IMR-90 (cell line): ENCODE results near the gene PON2. TPM values are rescaled to one million over a fixed set of nuclear protein-coding genes. Genes with fewer than 3 reads are reported as not detected.

Experiments used
- ATAC-seq: fragments of 200-7000 bp; cut with Tn5 transposase; 2 replicates; pipeline ENCODE4 v1.9.1; 2020; ENCODE audit warnings: low read depth, mild to moderate bottlenecking, moderate library complexity
- BruUV-seq: library from RNA; stranded (reverse); fragments of 400-500 nt; replicated peaks from 2 replicates; lab custom pipeline; 2021; lab: Mats Ljungman, UMichigan
- CTCF ChIA-PET: fragments of 300-600 bp; formaldehyde crosslinking; extraction: SDS; loops from one replicate; lab custom pipeline; 2021; ENCODE audit warnings: antibody characterized with exemption; lab: Yijun Ruan, JAX
- POLR2A ChIA-PET: fragments of 300-600 bp; sonication (Branson Sonifier 250); formaldehyde crosslinking; loops from one replicate; lab custom pipeline; 2022; ENCODE audit warnings: antibody characterized with exemption; ENCODE audit not compliant: unreplicated experiment; lab: Charles Lee
- DNase-seq: peaks from one replicate; pipeline ENCODE4 v3.0.0; 2013
- H2AFZ ChIP-seq: replicated peaks from 2 replicates; pipeline ENCODE3; 2013; ENCODE audit warnings: low read length, mild to moderate bottlenecking; ENCODE audit not compliant: poor library complexity
- H2AK5ac ChIP-seq: 2 replicates; pipeline ENCODE4 v1.6.1; 2013; ENCODE audit warnings: low read depth, low read length, inconsistent platforms
- H2AK9ac ChIP-seq: replicated peaks from 2 replicates; pipeline ENCODE3; 2013; ENCODE audit warnings: mild to moderate bottlenecking, low read depth, low read length, moderate library complexity; ENCODE audit not compliant: poor library complexity
- H2BK120ac ChIP-seq: 2 replicates; pipeline ENCODE4 v1.6.1; 2013; ENCODE audit warnings: low read depth, low read length, inconsistent platforms
- H2BK15ac ChIP-seq: 3 replicates; pipeline ENCODE4 v1.6.1; 2013; ENCODE audit warnings: low read depth, low read length, inconsistent platforms
- H2BK20ac ChIP-seq: 2 replicates; pipeline ENCODE4 v1.6.1; 2013; ENCODE audit warnings: low read depth, mild to moderate bottlenecking, inconsistent platforms, low read length, moderate library complexity
- H2BK5ac ChIP-seq: 2 replicates; pipeline ENCODE4 v1.6.1; 2013; ENCODE audit warnings: mild to moderate bottlenecking, low read depth, low read length, inconsistent platforms; ENCODE audit not compliant: poor library complexity, severe bottlenecking
- H3K14ac ChIP-seq: replicated peaks from 2 replicates; pipeline ENCODE4 v1.6.1; 2013; ENCODE audit warnings: low read depth, low read length, inconsistent platforms
- H3K18ac ChIP-seq: 2 replicates; pipeline ENCODE4 v1.6.1; 2013; ENCODE audit warnings: low read depth, low read length, control low read depth
- H3K23ac ChIP-seq: 2 replicates; pipeline ENCODE4 v1.6.1; 2013; ENCODE audit warnings: low read depth, low read length, inconsistent platforms
- H3K27ac ChIP-seq: 2 replicates; pipeline ENCODE4 v1.5.1; 2013; ENCODE audit warnings: mild to moderate bottlenecking, control low read depth, low read length; ENCODE audit not compliant: insufficient read depth
- H3K27me3 ChIP-seq: 2 replicates; pipeline ENCODE4 v1.6.1; 2013; ENCODE audit warnings: low read length; ENCODE audit not compliant: control insufficient read depth, insufficient read depth
- H3K36me3 ChIP-seq: 2 replicates; pipeline ENCODE4 v1.6.1; 2013; ENCODE audit warnings: low read length, mixed read lengths; ENCODE audit not compliant: control insufficient read depth, insufficient read depth
- H3K4ac ChIP-seq: 2 replicates; pipeline ENCODE4 v1.6.1; 2013; ENCODE audit warnings: low read depth, low read length, inconsistent platforms
- H3K4me1 ChIP-seq: 2 replicates; pipeline ENCODE4 v1.6.1; 2013; ENCODE audit warnings: low read length, mixed read lengths; ENCODE audit not compliant: control insufficient read depth, insufficient read depth
- H3K4me2 ChIP-seq: 2 replicates; pipeline ENCODE4 v1.6.1; 2013; ENCODE audit warnings: low read depth, mild to moderate bottlenecking, control low read depth, low read length, moderate library complexity
- H3K4me3 ChIP-seq: 2 replicates; pipeline ENCODE4 v1.5.1; 2013; ENCODE audit warnings: low read depth, mild to moderate bottlenecking, control low read depth, low read length, moderate library complexity; ENCODE audit not compliant: insufficient read depth
- H3K56ac ChIP-seq: 2 replicates; pipeline ENCODE4 v1.6.1; 2013; ENCODE audit warnings: low read length, inconsistent platforms; ENCODE audit not compliant: insufficient read depth; ENCODE audit errors: extremely low read depth
- H3K79me1 ChIP-seq, 2 experiments: 2 replicates each; pipeline ENCODE4 v1.6.1; 2013; ENCODE audit warnings: low read length in 2 of 2, inconsistent platforms in 1 of 2, low read depth in 1 of 2
- H3K9ac ChIP-seq: 2 replicates; pipeline ENCODE4 v1.6.1; 2013; ENCODE audit warnings: low read depth, low read length, control low read depth
- H3K9me1 ChIP-seq: 2 replicates; pipeline ENCODE4 v1.6.1; 2013; ENCODE audit warnings: low read length, inconsistent platforms; ENCODE audit not compliant: insufficient read depth
- H3K9me3 ChIP-seq: 2 replicates; pipeline ENCODE4 v1.6.1; 2013; ENCODE audit warnings: low read length; ENCODE audit not compliant: control insufficient read depth, insufficient read depth
- H4K20me1 ChIP-seq: 2 replicates; pipeline ENCODE4 v1.6.1; 2013; ENCODE audit warnings: low read length, inconsistent platforms; ENCODE audit not compliant: insufficient read depth
- H4K5ac ChIP-seq: 2 replicates; pipeline ENCODE4 v1.6.1; 2013; ENCODE audit warnings: mild to moderate bottlenecking, low read depth, low read length, control low read depth
- H4K8ac ChIP-seq, 2 experiments: 2 replicates each; pipeline ENCODE4 v1.6.1; 2013; ENCODE audit warnings: low read depth in 2 of 2, low read length in 2 of 2, control low read depth in 1 of 2, inconsistent platforms in 1 of 2
- H4K91ac ChIP-seq: 2 replicates; pipeline ENCODE4 v1.6.1; 2013; ENCODE audit warnings: low read depth, low read length, inconsistent platforms; ENCODE audit not compliant: insufficient read depth
- CEBPB ChIP-seq: IDR thresholded peaks from 2 replicates; pipeline ENCODE4 v1.6.1; 2012; ENCODE audit warnings: low read depth, low read length, improper control_type of control experiment
- CHD1 ChIP-seq: IDR thresholded peaks from 2 replicates; pipeline ENCODE4 v1.6.1; 2012; ENCODE audit warnings: low read depth, low read length, improper control_type of control experiment
- FOS ChIP-seq: fragments of 150-350 bp; IDR thresholded peaks from 2 replicates; pipeline ENCODE4 v1.6.1; 2016; ENCODE audit warnings: low read depth, low read length
- MAFK ChIP-seq: IDR thresholded peaks from 2 replicates; pipeline ENCODE4 v1.6.1; 2012; ENCODE audit warnings: low read depth, low read length, improper control_type of control experiment
- MAZ ChIP-seq: IDR thresholded peaks from 2 replicates; pipeline ENCODE4 v1.6.1; 2012; ENCODE audit warnings: low read depth, mild to moderate bottlenecking, low read length, improper control_type of control experiment, moderate library complexity, borderline replicate concordance
- MXI1 ChIP-seq: IDR thresholded peaks from 2 replicates; pipeline ENCODE4 v1.6.1; 2012; ENCODE audit warnings: low read depth, mild to moderate bottlenecking, low read length, moderate library complexity, borderline replicate concordance
- POLR2A ChIP-seq: IDR thresholded peaks from 2 replicates; pipeline ENCODE4 v1.6.1; 2012; ENCODE audit warnings: mild to moderate bottlenecking, low read depth, low read length
- RAD21 ChIP-seq: IDR thresholded peaks from 2 replicates; pipeline ENCODE4 v1.6.1; 2012; ENCODE audit warnings: low read length, improper control_type of control experiment
- SMC3 ChIP-seq: fragments of 150-350 bp; IDR thresholded peaks from 2 replicates; pipeline ENCODE4 v1.6.1; 2016; ENCODE audit warnings: low read depth, mild to moderate bottlenecking, antibody characterized with exemption, low read length, moderate library complexity
- WGBS, 2 experiments: methylation state at CpG; one replicate each; pipeline versions ENCODE4 v1.1.5 to v1.1.7; 2013; ENCODE audit warnings: missing lambda C conversion rate in 2 of 2; ENCODE audit not compliant: insufficient read length in 1 of 2; ENCODE audit errors: extremely low coverage in 2 of 2; 5-methylcytosine and 5-hydroxymethylcytosine counted together
- dilution Hi-C: fragments of 300-500 bp; cut with HindIII; formaldehyde crosslinking; loops from one replicate; pipeline ENCODE4 v1.14.3; 2018; ENCODE audit warnings: low sequenced_read_pairs; ENCODE audit not compliant: unreplicated experiment
- in situ Hi-C: fragments of 300-500 bp; cut with MboI; formaldehyde crosslinking; loops from 3 replicates; pipeline ENCODE4 v1.14.3; 2019; ENCODE audit warnings: low sequenced_read_pairs, inconsistent platforms, mixed read lengths
- intact Hi-C: fragments of 100-400 bp; cut with micrococcal nuclease; formaldehyde crosslinking; loops from 2 replicates; pipeline ENCODE4 v1.10.0; 2022
- polyA plus RNA-seq, 3 experiments: library from polyadenylated mRNA; depleted of rRNA; stranded (reverse); fragments of >200 nt; gene quantifications; 2 replicates each; pipeline ENCODE4 v1.2.3, GENCODE V29; 2012; ENCODE audit warnings: low replicate concordance in 1 of 3
- total RNA-seq: library from RNA; depleted of rRNA; stranded (reverse); fragments of >200 nt; gene quantifications from 2 replicates; pipeline ENCODE4 v1.2.3, GENCODE V29; 2012

Gene PON2
- total and polyA plus RNA-seq, 2 of the 4 experiments (the other 2 are of a cell fraction), result 36.2 to 65.7 TPM

- Histone ChIP-seq H3K4me3 (no peak overlapping the region), H2BK120ac (no peak overlapping the region), H2BK20ac (no peak overlapping the region), H4K20me1 (no peaks in the 10 kb centered on the region), H3K23ac (no peak overlapping the region), H3K4me1 (peaks cover 5% of the 10 kb centered on the region), H3K79me1 (peaks cover 25 to 38% of the 10 kb centered on the region in 2 experiments), H3K4me2 (no peak overlapping the region), H2AK5ac (no peak overlapping the region), H2BK15ac (no peak overlapping the region), H3K56ac (no peak overlapping the region), H2AFZ (no peak overlapping the region), H3K18ac (no peak overlapping the region), H3K36me3 (peaks cover 3% of the 10 kb centered on the region), H3K9me1 (peaks cover 7% of the 10 kb centered on the region), H2AK9ac (no peak overlapping the region), H3K9ac (no peak overlapping the region), H3K27me3 (no peaks in the 10 kb centered on the region), H4K91ac (no peak overlapping the region), H4K8ac (no peak overlapping the region), H3K9me3 (no peaks in the 10 kb centered on the region), H3K4ac (no peak overlapping the region), H2BK5ac (no peak overlapping the region), H3K27ac (no peak overlapping the region), H3K14ac (no peak overlapping the region), H4K5ac (no peak overlapping the region)
- POLR2A ChIA-PET, result no interaction called here
- intact Hi-C loops, result no loop called here
- DNase-seq (no peak), ATAC-seq (no peak)
- whole genome bisulfite sequencing, 2 experiments, result 96% methylated on average over 2 of the region's 2 CpGs; no CpG with 5 or more reads in 1 of the 2 experiments
- in situ Hi-C loops, result no loop called here
- CTCF ChIA-PET, result no interaction called here
- no TSS peak for BruUV-seq
- dilution Hi-C loops, result no loop called here
- TF ChIP-seq CHD1 (no peak), RAD21 (no peak), SMC3 (no peak), CEBPB (no peak), MXI1 (no peak), POLR2A (no peak), MAZ (no peak), MAFK (no peak), FOS (no peak)
Observed at GRCh38 chr7:95432606-95433005, 2.2 kb downstream of the PON2 start.
